HepG2 (cell line): Measurements from ENCODE around the gene NRAP. TPM values are rescaled to one million over a fixed set of nuclear protein-coding genes. Genes with fewer than 3 reads are reported as not detected.

Source experiments
- E2F2 ChIP-seq: sonication (generic); formaldehyde crosslinking; IDR thresholded peaks from 2 replicates; pipeline ENCODE4 v1.4.0; 2020; ENCODE audit warnings: missing genetic modification reagents, borderline replicate concordance
- ERF ChIP-seq: IDR thresholded peaks from 2 replicates; pipeline ENCODE4 v1.6.1; 2018; ENCODE audit warnings: missing biosample characterization, missing genetic modification reagents
- HBP1 ChIP-seq: IDR thresholded peaks from 2 replicates; pipeline ENCODE4 v1.6.1; 2016; ENCODE audit warnings: low read depth, control low read depth
- HMGA1 ChIP-seq: sonication (generic); formaldehyde crosslinking; conservative IDR thresholded peaks from 2 replicates; pipeline ENCODE4 v1.4.0; 2020; ENCODE audit warnings: missing genetic modification reagents
- NR2C2 ChIP-seq: sonication (generic); formaldehyde crosslinking; IDR thresholded peaks from 2 replicates; pipeline ENCODE4 v1.4.0; 2020; ENCODE audit warnings: missing genetic modification reagents, mild to moderate bottlenecking, moderate library complexity, borderline replicate concordance
- RBM39 ChIP-seq: fragments of 200-400 bp; formaldehyde crosslinking; IDR thresholded peaks from one replicate; pipeline ENCODE4 v1.6.1; 2018; ENCODE audit warnings: antibody characterized with exemption, mild to moderate bottlenecking, low read depth, low read length; ENCODE audit not compliant: poor library complexity, severe bottlenecking
- SP4 ChIP-seq: sonication (generic); formaldehyde crosslinking; IDR thresholded peaks from 2 replicates; pipeline ENCODE4 v1.8.1; 2023; ENCODE audit warnings: mild to moderate bottlenecking, missing genetic modification reagents
- ZC3H4 ChIP-seq: sonication (generic); formaldehyde crosslinking; IDR thresholded peaks from 2 replicates; pipeline ENCODE4 v1.4.0; 2020; ENCODE audit warnings: missing genetic modification reagents, borderline replicate concordance
- ZNF142 ChIP-seq: sonication (generic); formaldehyde crosslinking; IDR thresholded peaks from 2 replicates; pipeline ENCODE4 v1.4.0; 2020; ENCODE audit warnings: missing genetic modification reagents
- ZNF646 ChIP-seq: sonication (generic); formaldehyde crosslinking; IDR thresholded peaks from 2 replicates; pipeline ENCODE4 v1.9.0; 2021; ENCODE audit warnings: mild to moderate bottlenecking, missing genetic modification reagents
- ZSCAN29 ChIP-seq: sonication (generic); formaldehyde crosslinking; conservative IDR thresholded peaks from 2 replicates; pipeline ENCODE4 v1.4.0; 2020; ENCODE audit warnings: mild to moderate bottlenecking, missing genetic modification reagents
- ZSCAN31 ChIP-seq: sonication (generic); formaldehyde crosslinking; IDR thresholded peaks from 2 replicates; pipeline ENCODE4 v1.5.0; 2020; ENCODE audit warnings: low read depth, mild to moderate bottlenecking, missing genetic modification reagents
- polyA plus RNA-seq, 8 experiments: library from polyadenylated mRNA; depleted of rRNA in 3 of 8; stranded (reverse) in 7 of 8; unstranded in 1 of 8; fragments of >200 nt; fragmentation: Illumina TruSeq in 4 of 8; extraction: Trizol in 4 of 8; gene quantifications; 2 replicates each; pipeline versions ENCODE4 v1.2.1 to v1.2.3, GENCODE V29; 2011 to 2016; ENCODE audit warnings: low read depth in 4 of 8, missing spikeins in 1 of 8, mixed read lengths in 1 of 8; ENCODE audit not compliant: insufficient read depth in 1 of 8
- total RNA-seq, 5 experiments: library from RNA; depleted of rRNA; stranded (reverse); fragments of >200 nt; fragmentation: Illumina TruSeq; extraction: Trizol; gene quantifications; 2 replicates each; pipeline ENCODE4 v1.2.3, GENCODE V29; 2016; ENCODE audit warnings: low read depth in 1 of 5

The NRAP gene
- total and polyA plus RNA-seq, 2 of the 13 experiments (the other 11 are each of a cell fraction or from before 2014, with no cell fraction given) = not detected

- TF ChIP-seq ZNF646 (CRISPR knock-in tag) = no peak
- no peak for TF ChIP-seq SP4 (CRISPR knock-in tag)
- TF ChIP-seq ZSCAN29 = no peak; the same call in 1 of the 2 replicates
- TF ChIP-seq HBP1 (CRISPR knock-in tag) = 0 out of 2 replicates have a peak, but pooled peaks have one; percentile 24
- TF ChIP-seq NR2C2 (CRISPR knock-in tag) = peak; percentile 12; the same call in 1 of the 2 replicates
- no peak for TF ChIP-seq ZC3H4 (CRISPR knock-in tag)
- no peak for TF ChIP-seq E2F2 (CRISPR knock-in tag)
- TF ChIP-seq ZNF142 (CRISPR knock-in tag) = no peak
- no peak for TF ChIP-seq HMGA1 (CRISPR knock-in tag)
- TF ChIP-seq ZSCAN31 = no peak
- TF ChIP-seq ERF (CRISPR knock-in tag) = no peak
- no peak for TF ChIP-seq RBM39
Observed at GRCh38 chr10:113680190-113681111, 16.6 kb upstream of the NRAP start (continued).
